Measurements from ENCODE around the gene NKD2. TPM values are rescaled to one million over a fixed set of nuclear protein-coding genes. Genes with fewer than 3 reads are reported as not detected.

NKD2 gene
- total and polyA plus RNA-seq, 12 donors = 0.22 to 32.8 (median 10.8) TPM

GRCh38 chr5:961002-961710, 47.4 kb upstream of the NKD2 start:
- DNase-seq = peak in 1 of 7 donors; percentile 40
- Histone ChIP-seq H3K27ac (peak overlapping the region in 1 of 5 donors; percentile 44), H3K9me3 (replicated peaks in 1 of 3) (no peaks in the 10 kb centered on the region), H3K4me1 (replicated peaks in 1 of 2) (no peaks in the 10 kb centered on the region), H3K36me3 (replicated peaks in 1 of 2) (no peaks in the 10 kb centered on the region), H3K27me3 (no peaks in the 10 kb centered on the region), H3K4me3 (no peak overlapping the region)
- TF ChIP-seq POLR2A (IDR thresholded peaks at IDR 0.05) (no peak), CTCF (IDR thresholded peaks at IDR 0.05) (no peak)
- WGBS, 4 donors = 67 to 78% (median 72%) methylated on average over 14 to 27 of the region's 27 CpGs
- intact Hi-C loops (cut with DNase I) = no loop called here

GRCh38 chr5:961711-962240, 46.8 kb upstream of the NKD2 start:
- Histone ChIP-seq H3K36me3 (replicated peaks in 1 of 2) (no peaks in the 10 kb centered on the region), H3K27ac (peak overlapping the region in 1 of 5 donors; percentile 44), H3K9me3 (replicated peaks in 1 of 3) (no peaks in the 10 kb centered on the region), H3K27me3 (peaks cover under 1% of the 10 kb centered on the region), H3K4me1 (replicated peaks in 1 of 2) (no peaks in the 10 kb centered on the region), H3K4me3 (no peak overlapping the region)
- 81 to 92% (median 85%) methylated on average over 10 to 24 of the region's 24 CpGs for WGBS, 4 donors
- no peak for TF ChIP-seq CTCF (IDR thresholded peaks at IDR 0.05)
- TF ChIP-seq POLR2A (IDR thresholded peaks at IDR 0.05) = no peak
- intact Hi-C loops (cut with DNase I) = no loop called here
- peak in 1 of 7 donors; percentile 41 for DNase-seq

DNA sequence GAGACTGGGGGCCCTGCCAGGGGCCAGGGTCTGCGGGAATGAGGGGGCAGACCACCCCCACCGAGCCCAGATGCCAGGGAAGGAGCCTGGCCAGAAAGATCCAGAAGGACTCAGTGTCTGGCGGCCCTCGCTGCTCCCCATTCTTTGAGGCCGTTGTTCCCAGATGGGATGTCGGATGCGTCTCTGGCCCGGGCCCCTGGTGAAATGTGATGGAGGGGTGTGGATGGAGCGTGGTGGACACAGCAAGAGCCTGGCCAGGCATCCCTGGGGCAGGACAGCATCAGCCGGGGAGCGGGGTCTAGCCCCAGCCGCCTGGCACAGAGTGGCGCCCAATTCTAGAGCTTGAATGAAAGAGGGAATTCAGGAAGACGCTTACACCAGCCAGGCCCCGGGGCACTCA, 46.2 kb upstream of the NKD2 start:
- H3K4me3 ChIP-seq = no peak overlapping the region
- H3K27ac ChIP-seq = no peak overlapping the region
- no peaks in the 10 kb centered on the region for H3K4me1 ChIP-seq (replicated peaks in 1 of 2)
- intact Hi-C loops (cut with DNase I) = no loop called here
- H3K27me3 ChIP-seq = peaks cover 6% of the 10 kb centered on the region
- TF ChIP-seq POLR2A (IDR thresholded peaks at IDR 0.05) = no peak
- no peak for TF ChIP-seq CTCF (IDR thresholded peaks at IDR 0.05)
- 83 to 91% (median 88%) methylated on average over 14 to 15 of the region's 15 CpGs for WGBS, 4 donors
- no peaks in the 10 kb centered on the region for H3K36me3 ChIP-seq (replicated peaks in 1 of 2)
- peak in 1 of 7 donors; percentile 35 for DNase-seq
- H3K9me3 ChIP-seq (replicated peaks in 1 of 3) = no peaks in the 10 kb centered on the region

GRCh38 chr5:962801-963200, 45.8 kb upstream of the NKD2 start:
- 85 to 91% (median 87%) methylated on average over 7 to 12 of the region's 12 CpGs for WGBS, 4 donors
- no peak overlapping the region for H3K4me3 ChIP-seq
- TF ChIP-seq POLR2A (IDR thresholded peaks at IDR 0.05) = no peak
- TF ChIP-seq CTCF (IDR thresholded peaks at IDR 0.05) = no peak
- intact Hi-C loops (cut with DNase I) = no loop called here
- no peaks in the 10 kb centered on the region for H3K4me1 ChIP-seq (replicated peaks in 1 of 2)
- no peak for DNase-seq
- no peaks in the 10 kb centered on the region for H3K9me3 ChIP-seq (replicated peaks in 1 of 3)
- peak overlapping the region in 2 of 5 donors; percentile 57 to 85 for H3K27ac ChIP-seq
- H3K27me3 ChIP-seq = peaks cover 8% of the 10 kb centered on the region
- H3K36me3 ChIP-seq (replicated peaks in 1 of 2) = no peaks in the 10 kb centered on the region

Data from adrenal gland (tissue), 12 donors.